Lung (tissue), 12 donors: Measurements from ENCODE around the gene ATG10. TPM values are rescaled to one million over a fixed set of nuclear protein-coding genes. Genes with fewer than 3 reads are reported as not detected.

Experiments
- ATAC-seq: fragments of 200-7000 bp; cut with Tn5 transposase; one replicate; pipeline ENCODE4 v1.9.1; 2020; ENCODE audit warnings: moderate number of reproducible peaks; ENCODE audit not compliant: insufficient read depth, low FRiP score
- DNase-seq, 3 donors: peaks; one replicate each; pipeline ENCODE4 v3.0.0-alpha.2; 2013 to 2017
- H3K27ac ChIP-seq, 2 donors: one replicate each; pipeline ENCODE4 v1.5.1; 2013; ENCODE audit warnings: mild to moderate bottlenecking in 2 of 2, moderate library complexity in 2 of 2, control low read depth in 1 of 2, inconsistent platforms in 1 of 2, low read depth in 1 of 2, low read length in 1 of 2
- H3K27me3 ChIP-seq, 3 donors: one replicate each; pipeline ENCODE4 v1.5.1; 2013; ENCODE audit warnings: low read length in 2 of 3; ENCODE audit not compliant: control insufficient read depth in 3 of 3, insufficient read depth in 3 of 3
- H3K36me3 ChIP-seq, 4 donors: one replicate each; pipeline ENCODE4 v1.5.1; 2013; ENCODE audit warnings: low read length in 4 of 4, mild to moderate bottlenecking in 1 of 4, moderate library complexity in 1 of 4; ENCODE audit not compliant: control insufficient read depth in 4 of 4, insufficient read depth in 4 of 4
- H3K4me1 ChIP-seq, 5 donors: one replicate each; pipeline ENCODE4 v1.5.1; 2013; ENCODE audit warnings: low read length in 5 of 5, mild to moderate bottlenecking in 2 of 5, moderate library complexity in 1 of 5; ENCODE audit not compliant: control insufficient read depth in 5 of 5, insufficient read depth in 5 of 5
- H3K4me3 ChIP-seq: one replicate; pipeline ENCODE4 v1.5.1; 2013; ENCODE audit warnings: mild to moderate bottlenecking, control low read depth, moderate library complexity
- H3K9ac ChIP-seq, 2 donors: one replicate each; pipeline ENCODE4 v1.5.1; 2013; ENCODE audit warnings: low read length in 2 of 2, control low read depth in 1 of 2; ENCODE audit not compliant: insufficient read depth in 1 of 2
- H3K9me3 ChIP-seq, 4 donors: one replicate each; pipeline ENCODE4 v1.5.1; 2013; ENCODE audit warnings: low read length in 3 of 4, mild to moderate bottlenecking in 1 of 4, moderate library complexity in 1 of 4; ENCODE audit not compliant: control insufficient read depth in 4 of 4, insufficient read depth in 3 of 4
- WGBS, 2 donors: extraction: QIAGEN DNeasy Blood & Tissue Kit; methylation state at CpG; one replicate each; pipeline ENCODE4 v1.1.7; 2013; 5-methylcytosine and 5-hydroxymethylcytosine counted together
- polyA plus RNA-seq, 2 donors: library from polyadenylated mRNA; stranded (reverse); fragments of 200-250 nt; gene quantifications; one replicate each; pipeline ENCODE4 v1.2.1, GENCODE V29; 2013
- total RNA-seq, 2 donors: library from RNA; depleted of rRNA in 1 of 2; stranded (reverse); fragments of >200 nt in 1 of 2; gene quantifications; one replicate each; pipeline ENCODE4 v1.2.1, GENCODE V29; 2014 to 2021
- TF ChIP-seq, protein P1 (sequence below): IDR thresholded peaks from 2 replicates; pipeline ENCODE4 v1.5.1; 2012; ENCODE audit warnings: mild to moderate bottlenecking; ENCODE audit errors: control extremely low read depth, extremely low read depth
- donor health status: control.
- donor health status: control.
- donor health status: Bipolar disorder and iron deficiency.
- donor health status: healthy.
- donor health status: DM: yes; HTN: yes; CAD: no.

ATG10 gene
- total and polyA plus RNA-seq, 4 donors = 4.6 to 10.2 (median 5.8) TPM

DNA sequence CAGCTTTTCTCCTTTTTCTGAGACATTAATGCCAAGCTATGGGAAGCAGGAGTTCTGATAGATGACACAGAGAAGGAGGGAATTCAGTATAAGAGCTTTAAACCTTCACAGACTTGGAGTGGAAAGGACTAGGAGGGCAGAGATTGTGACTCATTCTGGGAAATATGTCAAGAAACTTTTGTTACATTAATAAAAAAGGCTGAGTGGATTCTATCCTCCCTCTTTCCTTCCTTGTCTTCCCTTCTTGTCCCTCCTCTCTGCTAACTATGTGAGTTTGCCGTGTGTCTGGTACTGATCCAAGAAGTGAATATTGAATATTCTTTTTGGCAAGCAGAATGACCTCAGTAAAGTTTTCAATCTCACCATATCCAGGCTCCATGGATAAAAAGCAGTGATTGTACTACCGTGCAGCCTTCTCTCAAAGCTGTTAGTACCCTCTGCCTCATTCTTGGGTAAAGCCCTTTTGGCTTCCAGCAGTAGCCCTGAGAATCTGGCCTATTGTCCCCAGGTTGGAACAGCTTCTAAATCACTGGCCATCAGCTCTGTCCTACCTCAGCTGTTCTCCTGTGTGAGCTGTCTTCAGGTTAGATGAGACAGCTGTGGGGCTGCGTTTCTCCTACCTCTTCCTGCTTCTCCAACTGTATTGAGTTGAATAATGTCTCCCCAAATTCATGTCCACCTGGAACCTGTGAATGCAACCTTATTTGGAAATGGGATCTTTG lies 73.9 kb downstream of the ATG10 start:
- peaks cover 0 to 5% (median under 1%) of the 10 kb centered on the region in 4 donors for H3K9me3 ChIP-seq
- DNase-seq (peak in 2 of 3 donors; percentile 14 to 31), ATAC-seq (no peak)
- H3K4me3 ChIP-seq = no peak overlapping the region
- WGBS, 2 donors = 74 to 91% methylated on average over 3 of the region's 3 CpGs
- H3K9ac ChIP-seq = no peak overlapping the region
- no peaks in the 10 kb centered on the region for H3K27me3 ChIP-seq
- H3K27ac ChIP-seq = no peak overlapping the region
- TF ChIP-seq, protein P1, sequence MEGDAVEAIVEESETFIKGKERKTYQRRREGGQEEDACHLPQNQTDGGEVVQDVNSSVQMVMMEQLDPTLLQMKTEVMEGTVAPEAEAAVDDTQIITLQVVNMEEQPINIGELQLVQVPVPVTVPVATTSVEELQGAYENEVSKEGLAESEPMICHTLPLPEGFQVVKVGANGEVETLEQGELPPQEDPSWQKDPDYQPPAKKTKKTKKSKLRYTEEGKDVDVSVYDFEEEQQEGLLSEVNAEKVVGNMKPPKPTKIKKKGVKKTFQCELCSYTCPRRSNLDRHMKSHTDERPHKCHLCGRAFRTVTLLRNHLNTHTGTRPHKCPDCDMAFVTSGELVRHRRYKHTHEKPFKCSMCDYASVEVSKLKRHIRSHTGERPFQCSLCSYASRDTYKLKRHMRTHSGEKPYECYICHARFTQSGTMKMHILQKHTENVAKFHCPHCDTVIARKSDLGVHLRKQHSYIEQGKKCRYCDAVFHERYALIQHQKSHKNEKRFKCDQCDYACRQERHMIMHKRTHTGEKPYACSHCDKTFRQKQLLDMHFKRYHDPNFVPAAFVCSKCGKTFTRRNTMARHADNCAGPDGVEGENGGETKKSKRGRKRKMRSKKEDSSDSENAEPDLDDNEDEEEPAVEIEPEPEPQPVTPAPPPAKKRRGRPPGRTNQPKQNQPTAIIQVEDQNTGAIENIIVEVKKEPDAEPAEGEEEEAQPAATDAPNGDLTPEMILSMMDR = no peak
- H3K36me3 ChIP-seq = no peaks in the 10 kb centered on the region
- peaks cover 0 to 7% (median 0%) of the 10 kb centered on the region in 5 donors for H3K4me1 ChIP-seq

DNA sequence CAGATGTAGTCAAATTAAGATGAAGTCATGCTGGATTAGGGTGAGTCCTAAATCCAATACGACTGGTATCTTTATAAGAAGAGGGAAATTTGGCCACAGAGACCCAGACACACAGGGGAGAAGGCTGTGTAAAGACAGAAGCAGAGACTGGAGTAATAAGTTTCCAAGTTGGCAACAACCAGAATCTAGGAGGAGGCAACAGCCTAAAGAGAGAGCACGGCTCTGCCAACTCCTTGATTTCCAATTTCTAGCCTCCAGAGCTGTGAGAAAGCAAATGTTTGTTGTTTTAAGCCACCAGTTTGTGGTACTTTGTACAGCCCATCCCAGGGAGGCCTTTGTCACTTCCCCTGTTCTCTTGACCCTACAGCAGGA lies 74.4 kb downstream of the ATG10 start:
- peaks cover 0 to 7% (median 0%) of the 10 kb centered on the region in 5 donors for H3K4me1 ChIP-seq
- H3K27me3 ChIP-seq = no peaks in the 10 kb centered on the region
- ATAC-seq (no peak), DNase-seq (peak in 1 of 3 donors; percentile 14)
- no peak overlapping the region for H3K4me3 ChIP-seq
- TF ChIP-seq, protein P1 = no peak
- H3K9me3 ChIP-seq = peaks cover 0 to 5% (median under 1%) of the 10 kb centered on the region in 4 donors
- H3K27ac ChIP-seq = no peak overlapping the region
- no peaks in the 10 kb centered on the region for H3K36me3 ChIP-seq
- no peak overlapping the region for H3K9ac ChIP-seq
- WGBS, 2 donors = 84 to 91% methylated on average over 2 of the region's 2 CpGs

DNA sequence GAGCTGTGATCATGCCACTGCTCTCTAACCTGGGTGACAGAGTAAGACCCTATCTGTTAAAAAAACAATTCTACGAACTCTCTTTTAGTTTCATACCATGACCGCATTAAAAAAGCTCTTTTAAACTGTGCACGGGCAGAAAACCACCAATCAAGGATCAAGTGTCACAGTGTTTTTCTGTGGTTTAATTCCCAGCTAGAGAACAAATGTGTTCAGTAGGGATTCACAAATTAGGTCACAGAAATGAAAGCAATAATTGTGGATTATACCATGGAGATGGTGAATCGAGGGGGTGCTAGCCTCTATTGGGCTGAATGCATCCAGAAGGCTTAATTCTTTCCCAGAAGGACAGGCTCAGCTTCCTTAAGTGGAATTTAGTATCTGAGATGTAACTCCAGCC lies 79.1 kb downstream of the ATG10 start:
- H3K9me3 ChIP-seq = no peaks in the 10 kb centered on the region
- H3K4me1 ChIP-seq = peaks cover 0 to 2% (median 0%) of the 10 kb centered on the region in 5 donors
- H3K4me3 ChIP-seq = no peak overlapping the region
- H3K27me3 ChIP-seq = no peaks in the 10 kb centered on the region
- H3K27ac ChIP-seq = no peak overlapping the region
- DNase-seq (no peak), ATAC-seq (no peak)
- WGBS, 2 donors = 96 to 98% methylated on average over 4 of the region's 4 CpGs
- H3K36me3 ChIP-seq = no peaks in the 10 kb centered on the region
- TF ChIP-seq, protein P1 = no peak
- H3K9ac ChIP-seq = no peak overlapping the region
